H1 (cell line): ENCODE results near the gene PACSIN2. TPM values are rescaled to one million over a fixed set of nuclear protein-coding genes. Genes with fewer than 3 reads are reported as not detected.

Experiments
- CHD1 ChIP-seq: IDR thresholded peaks from 2 replicates; pipeline ENCODE4 v1.6.1; 2012; ENCODE audit warnings: low read depth, low read length, improper control_type of control experiment
- GABPA ChIP-seq: IDR thresholded peaks from 2 replicates; pipeline ENCODE4 v1.6.1; 2011; ENCODE audit warnings: mild to moderate bottlenecking, low read length, moderate library complexity, borderline replicate concordance; ENCODE audit not compliant: insufficient read depth
- POU5F1 ChIP-seq: IDR thresholded peaks from 2 replicates; pipeline ENCODE4 v1.6.1; 2011; ENCODE audit warnings: low read depth, mild to moderate bottlenecking, low read length, moderate library complexity
- SP1 ChIP-seq: IDR thresholded peaks from 2 replicates; pipeline ENCODE4 v1.6.1; 2011; ENCODE audit warnings: low read depth, low read length
- SP4 ChIP-seq: IDR thresholded peaks from 2 replicates; pipeline ENCODE4 v1.6.1; 2012; ENCODE audit warnings: low read length, inconsistent platforms
- SUZ12 ChIP-seq: fragments of 200-600 bp; sonication (generic); IDR thresholded peaks from 2 replicates; pipeline ENCODE4 v1.6.1; 2012; ENCODE audit warnings: mild to moderate bottlenecking, inconsistent platforms, low read length, moderate library complexity, mixed read lengths
- TEAD4 ChIP-seq: IDR thresholded peaks from 2 replicates; pipeline ENCODE4 v1.6.1; 2012; ENCODE audit warnings: low read depth, low read length, inconsistent platforms, mixed read lengths
- polyA plus RNA-seq, 7 experiments: library from polyadenylated mRNA; depleted of rRNA in 3 of 7; stranded (reverse) in 5 of 7; unstranded in 2 of 7; fragments of >200 nt in 5 of 7; fragments of 200-250 nt in 2 of 7; gene quantifications; 1 replicate in 5 of 7; 2 replicates in 1 of 7; 4 replicates in 1 of 7; pipeline versions ENCODE4 v1.2.1 to v1.2.3, GENCODE V29; 2011 to 2013; ENCODE audit warnings: missing spikeins in 2 of 7, mixed read lengths in 2 of 7
- total RNA-seq: library from RNA; stranded (reverse); fragmentation: NEBNext Ultra II Directional; extraction: Animal tissue kit (Norgen Biotek cat#: 25700); gene quantifications from 2 replicates; pipeline ENCODE4 v1.2.1, GENCODE V29; 2021

PACSIN2 gene
- total and polyA plus RNA-seq, 2 of the 8 experiments (the other 6 are each of a cell fraction or from before 2014, with no cell fraction given) = 44.8 to 64.2 TPM

GRCh38 chr22:42883970-42884369 is 131.0 kb downstream of the PACSIN2 start (continued):
- TF ChIP-seq CHD1 (no peak), POU5F1 (no peak), SP1 (no peak), SUZ12 (no peak), SP4 (no peak), TEAD4 (no peak), GABPA (no peak)
- TF ChIP-seq, all 59 proteins: peak for 0
